ENCODE results near the gene LIPA.

LIPA gene

DNA sequence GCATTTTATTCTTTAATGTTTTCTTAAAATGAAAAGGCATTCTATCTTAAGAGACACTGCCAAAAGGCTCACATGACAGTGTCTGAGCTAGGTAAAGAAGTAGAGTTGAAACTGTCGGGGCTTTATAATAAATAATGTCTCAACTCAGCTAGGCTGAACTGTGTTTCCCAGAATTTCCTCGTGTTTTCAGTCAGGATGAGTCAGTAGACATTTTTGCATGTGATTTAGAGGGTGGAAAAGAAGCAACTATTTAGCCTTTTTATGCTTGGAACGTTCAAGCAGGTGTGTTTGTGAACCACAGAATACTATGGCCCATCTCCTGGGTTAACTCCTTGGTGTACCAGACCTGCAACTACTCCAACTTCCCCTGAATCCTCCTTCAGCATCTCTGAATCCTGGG lies 23.4 kb upstream of the LIPA start:
- H3K4me1 ChIP-seq (ENCODE audit: low read depth, poor library complexity, severe bottlenecking), result no peaks in the 10 kb centered on the region
- no peaks in the 10 kb centered on the region for H3K79me2 ChIP-seq (ENCODE audit: insufficient read depth, low read depth)
- H3K27me3 ChIP-seq (ENCODE audit: insufficient read depth, low read depth), result no peaks in the 10 kb centered on the region
- H3K27ac ChIP-seq, result no peak overlapping the region
- no peaks in the 10 kb centered on the region for H4K20me1 ChIP-seq (ENCODE audit: insufficient read depth)
- TF ChIP-seq, protein P1, sequence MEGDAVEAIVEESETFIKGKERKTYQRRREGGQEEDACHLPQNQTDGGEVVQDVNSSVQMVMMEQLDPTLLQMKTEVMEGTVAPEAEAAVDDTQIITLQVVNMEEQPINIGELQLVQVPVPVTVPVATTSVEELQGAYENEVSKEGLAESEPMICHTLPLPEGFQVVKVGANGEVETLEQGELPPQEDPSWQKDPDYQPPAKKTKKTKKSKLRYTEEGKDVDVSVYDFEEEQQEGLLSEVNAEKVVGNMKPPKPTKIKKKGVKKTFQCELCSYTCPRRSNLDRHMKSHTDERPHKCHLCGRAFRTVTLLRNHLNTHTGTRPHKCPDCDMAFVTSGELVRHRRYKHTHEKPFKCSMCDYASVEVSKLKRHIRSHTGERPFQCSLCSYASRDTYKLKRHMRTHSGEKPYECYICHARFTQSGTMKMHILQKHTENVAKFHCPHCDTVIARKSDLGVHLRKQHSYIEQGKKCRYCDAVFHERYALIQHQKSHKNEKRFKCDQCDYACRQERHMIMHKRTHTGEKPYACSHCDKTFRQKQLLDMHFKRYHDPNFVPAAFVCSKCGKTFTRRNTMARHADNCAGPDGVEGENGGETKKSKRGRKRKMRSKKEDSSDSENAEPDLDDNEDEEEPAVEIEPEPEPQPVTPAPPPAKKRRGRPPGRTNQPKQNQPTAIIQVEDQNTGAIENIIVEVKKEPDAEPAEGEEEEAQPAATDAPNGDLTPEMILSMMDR (conservative IDR thresholded peaks at IDR 0.05; ENCODE audit: low read depth, low read length), result no peak
- no peak overlapping the region for H3K9ac ChIP-seq
- no peak overlapping the region for H3K4me2 ChIP-seq
- H3K36me3 ChIP-seq (ENCODE audit: insufficient read depth), result no peaks in the 10 kb centered on the region
- H3K4me3 ChIP-seq (IDR thresholded peaks at IDR 0.05; ENCODE audit: insufficient read depth, low read depth, low read length), result no peak overlapping the region
- no peak overlapping the region for H2AFZ ChIP-seq (ENCODE audit: low read depth)

DNA sequence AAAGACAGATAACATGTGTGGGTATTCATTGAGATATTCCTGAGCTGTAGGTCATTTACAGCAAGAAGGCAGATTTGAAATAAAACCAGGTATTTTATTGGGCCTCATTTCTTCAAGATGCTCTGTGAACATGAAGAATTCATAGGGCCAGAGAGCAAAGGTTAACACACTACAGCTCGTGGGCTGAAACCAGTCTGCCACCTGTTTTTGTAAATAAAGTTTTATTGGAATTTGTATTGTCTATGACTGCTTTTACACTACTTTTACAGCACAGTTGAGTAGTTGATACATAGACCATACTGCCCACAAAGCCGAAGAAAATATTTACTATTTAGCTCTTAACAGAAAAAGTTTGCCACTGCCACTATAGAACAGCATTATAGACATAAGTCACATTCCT lies 22.1 kb upstream of the LIPA start:
- Histone ChIP-seq H3K4me1 (ENCODE audit: low read depth, poor library complexity, severe bottlenecking) (no peaks in the 10 kb centered on the region), H4K20me1 (ENCODE audit: insufficient read depth) (no peaks in the 10 kb centered on the region), H2AFZ (ENCODE audit: low read depth) (no peak overlapping the region), H3K4me3 (IDR thresholded peaks at IDR 0.05; ENCODE audit: insufficient read depth, low read depth, low read length) (no peak overlapping the region), H3K9ac (no peak overlapping the region), H3K4me2 (no peak overlapping the region), H3K79me2 (ENCODE audit: insufficient read depth, low read depth) (no peaks in the 10 kb centered on the region), H3K27ac (no peak overlapping the region), H3K36me3 (ENCODE audit: insufficient read depth) (no peaks in the 10 kb centered on the region), H3K27me3 (ENCODE audit: insufficient read depth, low read depth) (no peaks in the 10 kb centered on the region)
- TF ChIP-seq, protein P1 (conservative IDR thresholded peaks at IDR 0.05; ENCODE audit: low read depth, low read length), result no peak

DNA sequence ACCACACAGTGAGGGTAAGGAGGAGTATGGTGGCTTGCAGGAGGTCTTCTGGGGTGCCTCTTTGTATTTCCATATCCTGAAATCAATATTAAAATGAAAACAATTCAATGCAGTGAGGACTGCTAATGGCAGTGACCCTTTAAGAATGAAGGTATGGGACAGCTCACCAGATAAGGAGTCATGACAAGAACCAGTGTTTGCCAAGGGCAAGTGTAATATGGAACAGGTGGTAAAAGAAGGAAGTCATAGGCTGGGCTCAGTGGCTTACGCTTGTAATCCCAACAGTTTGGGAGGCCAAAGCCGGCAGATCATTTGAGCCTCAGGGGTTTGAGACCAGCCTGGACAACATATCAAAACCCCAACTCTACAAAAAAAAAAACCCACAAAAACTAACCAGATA lies 20.0 kb upstream of the LIPA start:
- no peaks in the 10 kb centered on the region for H3K27me3 ChIP-seq (ENCODE audit: insufficient read depth, low read depth)
- no peaks in the 10 kb centered on the region for H4K20me1 ChIP-seq (ENCODE audit: insufficient read depth)
- no peaks in the 10 kb centered on the region for H3K4me1 ChIP-seq (ENCODE audit: low read depth, poor library complexity, severe bottlenecking)
- H3K79me2 ChIP-seq (ENCODE audit: insufficient read depth, low read depth), result no peaks in the 10 kb centered on the region
- no peak overlapping the region for H3K4me2 ChIP-seq
- no peak overlapping the region for H2AFZ ChIP-seq (ENCODE audit: low read depth)
- H3K36me3 ChIP-seq (ENCODE audit: insufficient read depth), result no peaks in the 10 kb centered on the region
- no peak overlapping the region for H3K27ac ChIP-seq
- H3K9ac ChIP-seq, result no peak overlapping the region
- TF ChIP-seq, protein P1 (conservative IDR thresholded peaks at IDR 0.05; ENCODE audit: low read depth, low read length), result no peak
- no peak overlapping the region for H3K4me3 ChIP-seq (IDR thresholded peaks at IDR 0.05; ENCODE audit: insufficient read depth, low read depth, low read length)

DNA sequence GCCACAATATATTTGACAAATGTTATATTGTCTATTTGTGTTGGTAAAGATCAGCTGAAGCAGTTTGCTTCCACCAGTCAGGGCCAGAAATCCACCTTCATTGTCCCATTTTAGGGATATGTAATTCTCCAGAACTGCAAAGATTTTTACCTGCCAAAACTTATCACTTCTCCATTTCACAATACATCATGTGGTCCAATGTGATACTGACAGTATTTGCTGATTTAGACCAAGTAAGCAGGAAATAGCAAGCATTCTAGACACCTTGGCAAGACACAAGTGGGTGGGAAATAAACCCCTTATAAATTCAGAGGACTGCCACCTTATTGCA lies 18.5 kb upstream of the LIPA start:
- no peaks in the 10 kb centered on the region for H3K79me2 ChIP-seq (ENCODE audit: insufficient read depth, low read depth)
- TF ChIP-seq, protein P1 (conservative IDR thresholded peaks at IDR 0.05; ENCODE audit: low read depth, low read length), result no peak
- no peaks in the 10 kb centered on the region for H3K36me3 ChIP-seq (ENCODE audit: insufficient read depth)
- no peak overlapping the region for H3K9ac ChIP-seq
- H2AFZ ChIP-seq (ENCODE audit: low read depth), result no peak overlapping the region
- no peaks in the 10 kb centered on the region for H4K20me1 ChIP-seq (ENCODE audit: insufficient read depth)
- H3K4me2 ChIP-seq, result no peak overlapping the region
- H3K4me3 ChIP-seq (IDR thresholded peaks at IDR 0.05; ENCODE audit: insufficient read depth, low read depth, low read length), result no peak overlapping the region
- no peaks in the 10 kb centered on the region for H3K27me3 ChIP-seq (ENCODE audit: insufficient read depth, low read depth)
- H3K4me1 ChIP-seq (ENCODE audit: low read depth, poor library complexity, severe bottlenecking), result no peaks in the 10 kb centered on the region
- H3K27ac ChIP-seq, result no peak overlapping the region
